DOHH2 (cell line): ENCODE results near the gene KCNG4.

Experiments used
- CTCF ChIP-seq: fragments of 200-600 bp; sonication (generic); IDR thresholded peaks from one replicate; pipeline ENCODE4 v1.5.1; 2014; ENCODE audit warnings: antibody characterized with exemption, mild to moderate bottlenecking, low read depth, low read length; ENCODE audit not compliant: poor library complexity, severe bottlenecking
- EZH2phosphoT487 ChIP-seq: fragments of 200-600 bp; sonication (generic); IDR thresholded peaks from 2 replicates; pipeline ENCODE4 v1.6.1; 2017; ENCODE audit warnings: borderline replicate concordance, mild to moderate bottlenecking, antibody characterized with exemption, low read length, moderate library complexity, mixed read lengths

- TF ChIP-seq CTCF: no peak
- no peak for TF ChIP-seq EZH2phosphoT487
Observed at GRCh38 chr16:84193480-84193879, 46.3 kb downstream of the KCNG4 start.
